MCF 10A (cell line): ENCODE data around the gene TAS1R3. TPM values are rescaled to one million over a fixed set of nuclear protein-coding genes. Genes with fewer than 3 reads are reported as not detected.

Experiments used
- BruUV-seq: library from RNA; stranded (reverse); fragments of 400-500 nt; replicated peaks from 2 replicates; lab custom pipeline; 2021; lab: Mats Ljungman, UMichigan
- CTCF ChIA-PET: fragments of 300-600 bp; sonication (Branson Sonifier 250); formaldehyde crosslinking; extraction: SDS; loops from one replicate; lab custom pipeline; 2021; ENCODE audit warnings: antibody characterized with exemption, inconsistent platforms; lab: Yijun Ruan, JAX
- POLR2A ChIA-PET: fragments of 300-600, 350-650 bp; sonication (Branson Sonifier 250); formaldehyde crosslinking; extraction: SDS; loops from one replicate; lab custom pipeline; 2020; ENCODE audit warnings: antibody characterized with exemption, inconsistent platforms; lab: Yijun Ruan, JAX
- DNase-seq: peaks from one replicate; pipeline ENCODE4 v3.0.0-alpha.2; 2018; ENCODE audit not compliant: unreplicated experiment
- H3K27ac Mint-ChIP-seq: one replicate; pipeline ENCODE4 v1.8.0; 2022; ENCODE audit warnings: mild to moderate bottlenecking, low read depth, mixed read lengths; ENCODE audit not compliant: unreplicated experiment
- H3K27me3 Mint-ChIP-seq: one replicate; pipeline ENCODE4 v1.8.0; 2022; ENCODE audit warnings: mixed read lengths; ENCODE audit not compliant: insufficient read depth, unreplicated experiment
- H3K36me3 Mint-ChIP-seq: one replicate; pipeline ENCODE4 v1.8.0; 2022; ENCODE audit warnings: mild to moderate bottlenecking, moderate library complexity, mixed read lengths; ENCODE audit not compliant: insufficient read depth, unreplicated experiment
- H3K4me1 Mint-ChIP-seq: one replicate; pipeline ENCODE4 v1.8.0; 2022; ENCODE audit warnings: mixed read lengths; ENCODE audit not compliant: insufficient read depth, unreplicated experiment
- H3K4me3 Mint-ChIP-seq: one replicate; pipeline ENCODE4 v1.8.0; 2022; ENCODE audit warnings: mild to moderate bottlenecking, moderate library complexity, mixed read lengths; ENCODE audit not compliant: unreplicated experiment
- H3K9me3 Mint-ChIP-seq: one replicate; pipeline ENCODE4 v1.8.0; 2022; ENCODE audit warnings: mixed read lengths; ENCODE audit not compliant: unreplicated experiment
- CTCF ChIP-seq: fragments of 200-600 bp; IDR thresholded peaks from one replicate; pipeline ENCODE4 v1.8.0; 2022; ENCODE audit warnings: antibody characterized with exemption, mild to moderate bottlenecking; ENCODE audit not compliant: unreplicated experiment
- intact Hi-C: fragments of 100-400 bp; cut with micrococcal nuclease; formaldehyde crosslinking; loops from 2 replicates; pipeline ENCODE4 v1.14.1; 2022
- total RNA-seq: library from RNA; stranded (reverse); gene quantifications from 2 replicates; pipeline ENCODE4 v1.2.3, GENCODE V29; 2022

Gene TAS1R3
- total RNA-seq, 1 experiment from 2014 or later, result not detected

- no peaks in the 10 kb centered on the region for H3K27me3 Mint-ChIP-seq
- BruUV-seq, result TSS peak; percentile 55
- H3K36me3 Mint-ChIP-seq, result peaks cover 62% of the 10 kb centered on the region
- ChIA-PET POLR2A (interaction anchor here (0.6 to 1.9 kb wide), 4 partner anchors 11 to 580 kb away, joined by 3 to 5 read pairs (median 3); no protein-coding TSS in a partner anchor), CTCF (no interaction called here)
- no peak for TF ChIP-seq CTCF
- peaks cover 4% of the 10 kb centered on the region for H3K4me1 Mint-ChIP-seq
- intact Hi-C loops, result no loop called here
- H3K9me3 Mint-ChIP-seq, result no peaks in the 10 kb centered on the region
- no peak overlapping the region for H3K4me3 Mint-ChIP-seq
- H3K27ac Mint-ChIP-seq, result no peak overlapping the region
- no peak for DNase-seq
These were observed 19.7 kb upstream of the TAS1R3 start for GRCh38 chr1:1311107-1312104.

GRCh38 chr1:1312450-1313314, 18.4 kb upstream of the TAS1R3 start:
- H3K9me3 Mint-ChIP-seq, result no peaks in the 10 kb centered on the region
- POLR2A ChIA-PET, result interaction anchor here (0.7 kb wide), 1 partner anchor 530 kb away, joined by 3 read pairs; no protein-coding TSS in a partner anchor
- H3K4me3 Mint-ChIP-seq, result no peak overlapping the region
- intact Hi-C loops, result no loop called here
- H3K4me1 Mint-ChIP-seq, result peaks cover 5% of the 10 kb centered on the region
- H3K36me3 Mint-ChIP-seq, result peaks cover 70% of the 10 kb centered on the region
- DNase-seq, result no peak
- no TSS peak for BruUV-seq
- TF ChIP-seq CTCF, result no peak
- CTCF ChIA-PET, result interaction anchor here (0.7 kb wide), 2 partner anchors 193 to 263 kb away, joined by 4 to 5 read pairs; no protein-coding TSS in a partner anchor
- no peaks in the 10 kb centered on the region for H3K27me3 Mint-ChIP-seq
- no peak overlapping the region for H3K27ac Mint-ChIP-seq

- no peak overlapping the region for H3K27ac Mint-ChIP-seq
These were observed 17.4 kb upstream of the TAS1R3 start for GRCh38 chr1:1313500-1314236.

More at GRCh38 chr1:1313500-1314236, 17.4 kb upstream of the TAS1R3 start:
- intact Hi-C loops, result no loop called here
- DNase-seq, result no peak
- Mint-ChIP-seq H3K4me1 (peaks cover 5% of the 10 kb centered on the region), H3K4me3 (no peak overlapping the region), H3K9me3 (no peaks in the 10 kb centered on the region), H3K36me3 (peaks cover 80% of the 10 kb centered on the region), H3K27me3 (no peaks in the 10 kb centered on the region)
- BruUV-seq, result no TSS peak
- CTCF ChIA-PET, result interaction anchor here (0.7 to 1.5 kb wide), 3 partner anchors 88 to 264 kb away, joined by 3 to 5 read pairs (median 4); no protein-coding TSS in a partner anchor
- TF ChIP-seq CTCF, result no peak
- POLR2A ChIA-PET, result no interaction called here
